Stimulated activated CD8-positive, alpha-beta memory T cell treated with anti-CD3 and anti-CD28 coated beads, Interleukin-7, amount 100 ng/mL, for 48 hours (primary cell): ENCODE data around the gene HTATSF1.

ENCODE experiments used
- DNase-seq, 2 donors: peaks; one replicate each; pipeline ENCODE4 v3.0.0-alpha.2; 2020; ENCODE audit warnings: low read depth in 1 of 2; ENCODE audit errors: extremely low read depth in 1 of 2

Gene HTATSF1

GRCh38 chrX:136496186-136496763 lies 1.1 kb upstream of the HTATSF1 start:
- no peak for DNase-seq

- DNase-seq: peak; percentile 68 to 78
Measured at GRCh38 chrX:136496764-136497555, 432 bp upstream of the HTATSF1 start.

DNA sequence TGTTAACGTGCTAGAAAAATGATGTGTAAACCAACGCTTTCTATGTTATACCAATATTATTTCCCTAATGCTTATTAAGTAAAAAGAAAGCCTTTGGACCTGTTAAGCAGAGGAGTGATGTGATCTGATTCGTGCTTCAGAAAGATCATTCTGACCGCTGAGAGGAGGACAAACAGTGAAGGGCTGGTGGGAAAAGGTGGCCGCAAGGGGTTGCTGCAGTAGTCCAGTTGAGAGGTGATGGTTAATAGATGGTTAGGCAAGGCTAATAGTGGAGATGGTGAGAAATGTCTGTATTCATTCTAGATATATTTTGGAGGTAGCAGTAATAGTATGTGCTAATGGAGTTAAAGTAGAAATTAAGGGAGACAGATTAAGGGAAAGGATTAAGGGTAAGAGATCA lies 21.7 kb downstream of the HTATSF1 start:
- DNase-seq: no peak

- no peak for DNase-seq
Measured at GRCh38 chrX:136523770-136524169, 26.4 kb downstream of the HTATSF1 start.

GRCh38 chrX:136525738-136526606 lies 28.6 kb downstream of the HTATSF1 start:
- no peak for DNase-seq

DNA sequence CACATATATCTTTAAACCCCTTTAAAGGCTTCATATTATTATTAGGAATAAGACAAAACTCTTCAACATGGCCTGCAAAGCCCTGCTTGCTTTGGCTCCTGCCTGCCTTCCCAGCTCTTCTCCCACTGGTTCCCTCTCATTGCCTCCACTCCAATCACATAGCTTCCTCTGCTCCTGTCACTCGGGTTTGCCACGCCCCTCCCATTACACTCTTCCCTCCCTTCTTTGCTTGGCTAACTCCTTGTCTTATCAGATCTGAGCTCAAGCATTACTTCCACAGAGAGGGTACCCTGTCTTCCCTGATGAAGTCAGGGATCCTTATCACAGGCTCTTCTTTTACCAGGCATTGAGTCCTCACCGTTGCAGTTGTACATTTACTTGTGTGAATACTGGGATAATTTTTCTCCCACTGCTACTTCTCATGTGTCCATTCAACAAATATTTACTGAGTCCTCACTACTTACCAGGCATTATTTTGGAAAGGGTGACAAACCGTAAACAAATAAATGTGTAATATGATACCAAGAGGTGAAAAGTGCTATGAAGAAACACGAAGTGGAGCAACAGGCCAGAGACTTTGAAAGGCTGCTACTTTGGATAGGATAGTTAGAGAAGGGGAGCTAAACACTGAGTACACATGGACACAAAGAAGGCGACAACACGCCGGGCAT lies 31.4 kb downstream of the HTATSF1 start:
- no peak for DNase-seq

GRCh38 chrX:136529795-136530194 lies 32.4 kb downstream of the HTATSF1 start:
- DNase-seq: no peak

DNA sequence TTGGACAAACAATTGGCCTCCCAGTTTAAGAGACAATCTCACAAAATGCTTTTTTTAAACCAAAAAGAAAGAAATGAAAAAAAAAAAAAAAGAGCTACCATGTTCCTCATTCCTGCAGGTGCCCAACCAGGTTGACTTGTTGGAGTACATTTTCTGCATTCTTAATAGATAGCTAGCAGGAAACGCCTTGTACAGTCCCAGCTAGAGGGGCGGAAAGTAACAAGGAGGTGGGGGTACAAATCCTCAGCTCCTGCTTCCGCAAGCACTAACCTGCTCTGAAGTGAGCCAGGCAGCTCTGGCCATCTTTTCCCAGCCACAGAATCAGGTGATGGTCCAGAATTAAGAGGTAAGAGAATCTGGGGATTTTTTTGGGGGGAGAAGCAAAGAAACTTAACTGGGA lies 34.6 kb downstream of the HTATSF1 start, which contains the start of gene VGLL1:
Gene VGLL1 (plus strand): TSS at position 265 of the 400 bp plus-strand sequence. CDS start 3,806 bp downstream, outside the sequence.
- DNase-seq: no peak

DNA sequence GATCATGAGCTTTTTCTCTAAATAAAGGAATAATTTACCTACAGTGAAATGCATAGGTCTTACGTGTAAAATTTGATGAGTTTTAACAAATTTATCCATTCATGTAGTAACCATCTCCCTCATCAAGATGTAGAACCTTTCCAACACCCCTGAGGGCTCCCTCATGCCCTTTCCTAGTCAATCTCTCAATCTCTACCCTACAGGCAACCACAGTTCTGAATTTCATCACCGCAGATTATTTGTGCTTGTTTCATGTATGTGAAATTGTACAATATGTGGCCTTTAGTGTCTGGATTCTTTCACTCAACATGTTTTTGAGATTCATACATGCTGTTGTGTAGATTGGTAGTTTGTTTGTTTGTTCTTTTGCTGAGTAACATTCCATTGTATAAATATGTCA lies 36.7 kb downstream of the HTATSF1 start:
- no peak for DNase-seq

DNA sequence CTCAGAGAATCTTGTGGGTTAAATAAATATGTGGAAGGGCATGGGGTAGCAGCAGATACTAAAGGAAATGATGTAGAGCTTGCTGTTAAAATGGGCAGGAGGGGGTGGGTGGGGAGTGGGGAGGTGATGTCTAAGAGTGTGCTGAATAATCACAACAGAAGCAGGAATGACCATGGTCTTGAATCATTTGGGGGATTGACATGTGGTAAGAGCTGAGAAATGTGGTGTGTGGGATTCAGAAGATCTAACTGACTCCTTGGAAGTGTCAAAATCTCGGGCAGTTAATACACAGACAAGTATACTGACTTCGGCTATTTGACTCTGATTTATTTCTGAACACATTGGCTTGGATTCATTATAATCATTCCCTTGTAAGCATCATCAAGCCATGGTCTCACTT lies 41.4 kb downstream of the HTATSF1 start:
- no peak for DNase-seq

DNA sequence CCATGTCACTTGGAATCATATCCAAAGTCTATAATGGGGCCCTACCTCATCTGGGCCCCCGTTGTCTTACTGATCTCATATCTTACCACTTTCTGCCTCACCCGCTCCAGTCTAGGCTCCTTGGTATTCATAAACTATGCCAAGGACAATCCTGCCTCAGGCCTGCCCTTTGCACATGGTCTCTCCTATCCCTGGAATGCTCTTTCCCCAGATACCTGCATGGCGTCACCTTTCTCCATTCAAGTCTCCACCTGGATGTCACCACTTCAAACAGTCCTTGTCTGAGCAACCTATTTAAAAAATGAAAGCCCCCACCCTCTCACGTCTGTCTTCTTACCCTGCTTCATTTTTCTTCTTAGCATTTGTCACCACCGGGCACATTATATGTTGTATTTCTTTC lies 42.8 kb downstream of the HTATSF1 start:
- DNase-seq: no peak

DNA sequence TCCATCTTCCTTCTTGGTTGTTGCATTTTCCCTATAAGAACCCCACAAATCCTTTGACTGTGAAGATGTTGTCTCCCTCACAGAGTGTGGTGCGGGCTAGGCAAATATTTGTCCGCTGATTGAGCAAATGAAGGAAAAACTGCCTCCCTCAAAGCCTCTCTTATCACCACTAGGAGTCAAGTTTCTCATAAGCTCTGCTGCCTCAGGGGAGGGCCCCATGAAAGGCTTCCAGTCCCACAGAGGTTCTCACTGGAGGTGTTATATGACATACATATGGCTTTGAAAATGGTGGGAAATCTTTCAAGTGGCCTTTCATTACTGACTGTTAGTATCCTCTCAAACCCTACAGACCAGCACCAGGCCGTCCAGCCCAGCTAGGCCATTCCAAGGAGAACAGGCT lies 43.9 kb downstream of the HTATSF1 start:
- DNase-seq: no peak

DNA sequence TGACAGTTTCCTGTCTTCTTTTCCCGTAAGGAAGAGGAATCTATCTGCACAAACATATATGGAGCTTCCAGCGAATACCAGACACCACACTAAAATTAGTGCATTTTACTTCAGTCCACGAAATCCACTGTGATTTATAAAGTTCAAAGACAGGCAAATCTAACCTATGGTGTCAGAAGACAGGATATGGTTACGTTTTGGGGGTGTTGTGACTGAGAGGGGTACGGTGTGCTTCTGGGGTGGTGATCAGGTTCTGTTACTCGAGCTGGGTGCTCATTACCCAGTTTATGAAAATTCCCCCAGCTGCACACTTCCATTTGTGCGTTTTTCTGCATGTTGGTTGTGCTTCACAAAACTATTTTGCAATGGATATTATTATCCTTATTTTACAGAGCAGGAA lies 44.9 kb downstream of the HTATSF1 start:
- no peak for DNase-seq

DNA sequence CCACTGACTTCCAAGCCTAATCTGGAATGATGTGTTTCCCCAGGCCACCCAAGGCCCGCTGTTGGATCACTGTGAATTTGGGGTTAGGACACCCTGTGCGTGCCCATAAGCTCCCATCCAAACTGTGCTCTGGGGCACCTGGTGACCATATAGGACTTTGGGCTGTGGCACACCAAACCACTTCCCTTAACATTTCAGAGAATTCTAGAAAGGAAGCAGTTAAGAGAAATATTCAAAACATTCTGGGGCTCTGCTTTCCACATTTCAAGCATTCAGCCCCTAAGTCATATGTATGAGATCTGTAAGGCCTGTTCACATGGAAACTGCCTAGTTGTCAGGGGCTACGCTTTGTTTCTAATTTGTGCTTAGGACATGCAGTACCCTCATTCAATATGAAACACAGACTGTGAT lies 49.0 kb downstream of the HTATSF1 start:
- DNase-seq: no peak

- no peak for DNase-seq
Measured at GRCh38 chrX:136549226-136549625, 51.8 kb downstream of the HTATSF1 start.

- DNase-seq: no peak
Measured at GRCh38 chrX:136551410-136551809, 54.0 kb downstream of the HTATSF1 start.

GRCh38 chrX:136555694-136556093 lies 58.3 kb downstream of the HTATSF1 start:
- no peak for DNase-seq
